SK-N-SH (cell line): ENCODE data around the gene PGLYRP4.

Experiments used
- CTCF ChIP-seq: fragments of 200-600 bp; sonication (generic); IDR thresholded peaks from 2 replicates; pipeline ENCODE4 v1.6.1; 2017; ENCODE audit warnings: antibody characterized with exemption, mild to moderate bottlenecking, moderate library complexity
- JUND ChIP-seq: IDR thresholded peaks from 2 replicates; pipeline ENCODE4 v1.4.0; 2012
- MXI1 ChIP-seq: IDR thresholded peaks from 2 replicates; pipeline ENCODE4 v1.6.1; 2012; ENCODE audit warnings: mild to moderate bottlenecking, low read depth, low read length, improper control_type of control experiment
- RAD21 ChIP-seq: IDR thresholded peaks from 2 replicates; pipeline ENCODE4 v1.6.1; 2012; ENCODE audit warnings: mild to moderate bottlenecking, low read length
- SMC3 ChIP-seq: IDR thresholded peaks from 2 replicates; pipeline ENCODE4 v1.6.1; 2012; ENCODE audit warnings: low read depth, low read length, improper control_type of control experiment
- TEAD4 ChIP-seq: IDR thresholded peaks from 2 replicates; pipeline ENCODE4 v1.4.0; 2012; ENCODE audit warnings: mild to moderate bottlenecking, borderline replicate concordance; ENCODE audit not compliant: insufficient read depth
- USF1 ChIP-seq: IDR thresholded peaks from 2 replicates; pipeline ENCODE4 v1.4.0; 2012; ENCODE audit warnings: low read depth, borderline replicate concordance
- TF ChIP-seq, protein P1 (sequence below): IDR thresholded peaks from 2 replicates; pipeline ENCODE4 v1.4.0; 2012; ENCODE audit warnings: low read depth

DNA sequence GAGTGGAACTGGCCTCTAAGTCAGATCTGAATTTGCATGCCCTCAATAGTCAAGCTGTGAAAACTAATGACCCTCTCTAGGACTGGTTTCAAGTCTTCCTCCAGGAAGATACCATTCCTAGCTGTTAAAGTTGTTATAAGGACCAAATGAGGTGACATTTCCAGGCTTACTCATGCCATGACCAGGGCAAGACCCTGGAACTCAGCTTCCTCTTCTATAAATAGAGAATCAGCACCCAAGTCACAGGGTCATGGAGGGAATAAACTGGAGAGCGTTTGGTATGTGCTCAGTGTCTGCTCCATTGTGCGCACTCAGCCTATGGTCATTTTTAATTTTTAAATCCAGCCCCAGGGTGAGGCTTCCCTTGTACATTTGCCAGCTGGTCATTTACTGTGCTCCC, 11.5 kb upstream of the PGLYRP4 start:
- no peak for TF ChIP-seq CTCF
- no peak for TF ChIP-seq RAD21
- TF ChIP-seq, protein P1, sequence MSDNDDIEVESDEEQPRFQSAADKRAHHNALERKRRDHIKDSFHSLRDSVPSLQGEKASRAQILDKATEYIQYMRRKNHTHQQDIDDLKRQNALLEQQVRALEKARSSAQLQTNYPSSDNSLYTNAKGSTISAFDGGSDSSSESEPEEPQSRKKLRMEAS: no peak
- TF ChIP-seq USF1: no peak
- TF ChIP-seq MXI1: no peak
- TF ChIP-seq JUND: no peak
- no peak for TF ChIP-seq TEAD4
- TF ChIP-seq SMC3: no peak
